B cell (primary cell): Measurements from ENCODE around the gene PELI1. TPM values are rescaled to one million over a fixed set of nuclear protein-coding genes. Genes with fewer than 3 reads are reported as not detected.

Experiments used
- ATAC-seq: fragments of 200-7000 bp; cut with Tn5 transposase; one replicate; pipeline ENCODE4 v1.10.0; 2021; ENCODE audit warnings: low read depth, mild to moderate bottlenecking, moderate number of reproducible peaks, moderate library complexity
- CTCF ChIA-PET: fragments of 350-600 bp; sonication (Branson Sonifier 250); formaldehyde crosslinking; loops from one replicate; lab custom pipeline; 2021; ENCODE audit warnings: antibody characterized with exemption, inconsistent platforms; lab: Charles Lee
- POLR2A ChIA-PET: fragments of 350-600 bp; sonication (Branson Sonifier 250); formaldehyde crosslinking; loops from one replicate; lab custom pipeline; 2021; ENCODE audit warnings: antibody characterized with exemption; lab: Charles Lee
- DNase-seq: peaks from one replicate; pipeline ENCODE4 v3.0.0; 2013
- H2AFZ ChIP-seq: 2 replicates; pipeline ENCODE4 v1.6.1; 2012; ENCODE audit warnings: mild to moderate bottlenecking, low read depth, low read length; ENCODE audit not compliant: insufficient read depth, poor library complexity, severe bottlenecking
- H3K27ac ChIP-seq, 2 donors: 1 replicate in 1 of 2; 2 replicates in 1 of 2; pipeline ENCODE4 v1.5.1; 2012 to 2013; ENCODE audit warnings: low read length in 2 of 2, mild to moderate bottlenecking in 2 of 2, moderate library complexity in 1 of 2
- H3K27me3 ChIP-seq, 4 experiments: fragments of 200-600 bp in 1 of 4; sonication (generic) in 1 of 4; replicated peaks in 1 of 4; 1 replicate in 2 of 4; 2 replicates in 2 of 4; pipeline versions ENCODE4 v1.6.1 to v1.7.0; 2013 to 2016; ENCODE audit warnings: low read length in 3 of 4, mild to moderate bottlenecking in 2 of 4, mixed read lengths in 1 of 4, moderate library complexity in 1 of 4; ENCODE audit not compliant: insufficient read depth in 4 of 4, control insufficient read depth in 3 of 4; ENCODE audit errors: control extremely low read depth in 1 of 4
- H3K36me3 ChIP-seq, 2 experiments: replicated peaks in 1 of 2; 1 replicate in 1 of 2; 2 replicates in 1 of 2; pipeline versions ENCODE4 v1.6.1 to v1.7.1; 2013; ENCODE audit warnings: low read length in 1 of 2; ENCODE audit not compliant: insufficient read depth in 2 of 2, control insufficient read depth in 1 of 2; ENCODE audit errors: control extremely low read depth in 1 of 2, extremely low read depth in 1 of 2
- H3K4me1 ChIP-seq, 2 donors: fragments of 200-600 bp in 1 of 2; sonication (generic) in 1 of 2; 1 replicate in 1 of 2; 2 replicates in 1 of 2; pipeline versions ENCODE4 v1.5.1 to v1.6.1; 2013 to 2017; ENCODE audit warnings: low read length in 2 of 2; ENCODE audit not compliant: control insufficient read depth in 2 of 2, insufficient read depth in 2 of 2
- H3K4me2 ChIP-seq: replicated peaks from 2 replicates; pipeline ENCODE3; 2012; ENCODE audit warnings: mild to moderate bottlenecking, low read depth, low read length; ENCODE audit not compliant: poor library complexity, severe bottlenecking
- H3K4me3 ChIP-seq, 5 experiments: fragments of 200-600 bp in 1 of 5; sonication (generic) in 1 of 5; 1 replicate in 3 of 5; 2 replicates in 2 of 5; pipeline versions ENCODE4 v1.5.1 to v1.7.0; 2011 to 2016; ENCODE audit warnings: low read length in 4 of 5, mild to moderate bottlenecking in 4 of 5, low read depth in 2 of 5, control low read depth in 1 of 5, moderate library complexity in 1 of 5; ENCODE audit not compliant: insufficient read depth in 1 of 5; ENCODE audit errors: control extremely low read depth in 1 of 5, extremely low read depth in 1 of 5
- H3K79me2 ChIP-seq: fragments of 200-600 bp; sonication (generic); one replicate; pipeline ENCODE4 v1.6.0; 2016; ENCODE audit warnings: low read length; ENCODE audit not compliant: control insufficient read depth, insufficient read depth
- H3K9ac ChIP-seq: fragments of 200-600 bp; sonication (generic); 2 replicates; pipeline ENCODE4 v1.6.1; 2017; ENCODE audit warnings: mild to moderate bottlenecking, low read length, moderate library complexity
- H3K9me3 ChIP-seq, 3 donors: one replicate each; pipeline versions ENCODE4 v1.6.1 to v1.7.1; 2013; ENCODE audit warnings: low read length in 2 of 3; ENCODE audit not compliant: control insufficient read depth in 2 of 3, insufficient read depth in 1 of 3; ENCODE audit errors: control extremely low read depth in 1 of 3
- H4K20me1 ChIP-seq: 2 replicates; pipeline ENCODE4 v1.6.0; 2012; ENCODE audit warnings: mild to moderate bottlenecking, low read length; ENCODE audit not compliant: insufficient read depth, control insufficient read depth, poor library complexity, severe bottlenecking
- H3K27ac Mint-ChIP-seq: one replicate; pipeline ENCODE4 v1.8.0; 2021; ENCODE audit warnings: mixed read lengths
- H3K27me3 Mint-ChIP-seq: one replicate; pipeline ENCODE4 v1.8.0; 2021; ENCODE audit warnings: mixed read lengths
- H3K4me1 Mint-ChIP-seq: one replicate; pipeline ENCODE4 v1.8.0; 2021; ENCODE audit warnings: mixed read lengths
- H3K4me3 Mint-ChIP-seq: one replicate; pipeline ENCODE4 v1.8.0; 2021; ENCODE audit warnings: mixed read lengths
- H3K9me3 Mint-ChIP-seq: one replicate; pipeline ENCODE4 v1.8.0; 2022; ENCODE audit warnings: mixed read lengths; ENCODE audit not compliant: insufficient read depth
- EZH2 ChIP-seq: IDR thresholded peaks from 2 replicates; pipeline ENCODE4 v1.6.1; 2012; ENCODE audit warnings: borderline replicate concordance, low read depth, mild to moderate bottlenecking, moderate library complexity, low read length; ENCODE audit not compliant: insufficient read depth, poor library complexity, severe bottlenecking
- intact Hi-C: fragments of 100-400 bp; cut with micrococcal nuclease; formaldehyde crosslinking; loops from one replicate; pipeline ENCODE4 v1.10.0; 2022
- polyA plus RNA-seq: library from polyadenylated mRNA; depleted of rRNA; stranded (reverse); fragments of >200 nt; gene quantifications from 2 replicates; pipeline ENCODE4 v1.2.3, GENCODE V29; 2012
- total RNA-seq, 2 donors: library from RNA; stranded (reverse); fragments of 120-200 nt in 1 of 2; gene quantifications; 1 replicate in 1 of 2; 2 replicates in 1 of 2; pipeline versions ENCODE4 v1.2.3 to v1.2.4, GENCODE V29; 2013 to 2022
- TF ChIP-seq, protein P1 (sequence below): fragments of 200-600 bp; IDR thresholded peaks from one replicate; pipeline ENCODE4 v1.8.0; 2022; ENCODE audit warnings: antibody characterized with exemption, mild to moderate bottlenecking

Gene PELI1
- total and polyA plus RNA-seq, 2 donors (not counting 1 experiment from before 2014, with no cell fraction given) = 45.3 to 115 TPM

DNA sequence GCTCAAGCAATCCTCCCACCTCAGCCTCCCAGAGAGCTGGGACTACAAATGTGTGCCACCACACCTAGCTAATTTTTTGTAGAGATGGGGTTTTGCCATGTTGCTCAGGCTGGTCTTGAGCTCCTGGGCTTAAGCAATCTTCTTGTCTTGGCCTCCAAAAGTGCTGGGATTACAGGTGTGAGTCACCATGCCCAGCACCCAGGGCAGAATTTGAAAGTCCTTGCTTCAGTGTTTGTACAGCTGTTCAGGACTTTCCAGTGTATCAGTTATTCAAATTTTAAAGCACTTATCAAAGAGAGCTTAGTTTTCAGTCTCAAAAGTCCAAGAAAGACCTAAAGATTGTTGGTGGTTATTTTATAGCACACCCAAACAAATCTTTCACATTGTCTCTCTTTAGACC, 81.4 kb downstream of the PELI1 start:
- no peaks in the 10 kb centered on the region for H3K36me3 ChIP-seq
- no peak overlapping the region for H3K27ac ChIP-seq
- no peaks in the 10 kb centered on the region for H3K9me3 ChIP-seq
- no peaks in the 10 kb centered on the region for H3K27me3 Mint-ChIP-seq
- DNase-seq (no peak), ATAC-seq (no peak)
- no peaks in the 10 kb centered on the region for H3K4me1 ChIP-seq
- H2AFZ ChIP-seq = no peak overlapping the region
- no peak for TF ChIP-seq EZH2
- TF ChIP-seq, protein P1, sequence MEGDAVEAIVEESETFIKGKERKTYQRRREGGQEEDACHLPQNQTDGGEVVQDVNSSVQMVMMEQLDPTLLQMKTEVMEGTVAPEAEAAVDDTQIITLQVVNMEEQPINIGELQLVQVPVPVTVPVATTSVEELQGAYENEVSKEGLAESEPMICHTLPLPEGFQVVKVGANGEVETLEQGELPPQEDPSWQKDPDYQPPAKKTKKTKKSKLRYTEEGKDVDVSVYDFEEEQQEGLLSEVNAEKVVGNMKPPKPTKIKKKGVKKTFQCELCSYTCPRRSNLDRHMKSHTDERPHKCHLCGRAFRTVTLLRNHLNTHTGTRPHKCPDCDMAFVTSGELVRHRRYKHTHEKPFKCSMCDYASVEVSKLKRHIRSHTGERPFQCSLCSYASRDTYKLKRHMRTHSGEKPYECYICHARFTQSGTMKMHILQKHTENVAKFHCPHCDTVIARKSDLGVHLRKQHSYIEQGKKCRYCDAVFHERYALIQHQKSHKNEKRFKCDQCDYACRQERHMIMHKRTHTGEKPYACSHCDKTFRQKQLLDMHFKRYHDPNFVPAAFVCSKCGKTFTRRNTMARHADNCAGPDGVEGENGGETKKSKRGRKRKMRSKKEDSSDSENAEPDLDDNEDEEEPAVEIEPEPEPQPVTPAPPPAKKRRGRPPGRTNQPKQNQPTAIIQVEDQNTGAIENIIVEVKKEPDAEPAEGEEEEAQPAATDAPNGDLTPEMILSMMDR = no peak
- POLR2A ChIA-PET = no interaction called here
- CTCF ChIA-PET = interaction anchor here (0.7 to 1.6 kb wide), 3 partner anchors 13 to 268 kb away, joined by 3 to 5 read pairs (median 3); no protein-coding TSS in a partner anchor
- no peak overlapping the region for H3K9ac ChIP-seq
- H3K4me1 Mint-ChIP-seq = peaks cover 16% of the 10 kb centered on the region
- intact Hi-C loops = no loop called here
- H3K27me3 ChIP-seq = no peaks in the 10 kb centered on the region
- H3K79me2 ChIP-seq = no peaks in the 10 kb centered on the region
- H3K4me2 ChIP-seq = no peak overlapping the region
- H4K20me1 ChIP-seq = no peaks in the 10 kb centered on the region
- H3K4me3 Mint-ChIP-seq = no peak overlapping the region
- H3K4me3 ChIP-seq = no peak overlapping the region
- H3K27ac Mint-ChIP-seq = no peak overlapping the region
- H3K9me3 Mint-ChIP-seq = no peaks in the 10 kb centered on the region

DNA sequence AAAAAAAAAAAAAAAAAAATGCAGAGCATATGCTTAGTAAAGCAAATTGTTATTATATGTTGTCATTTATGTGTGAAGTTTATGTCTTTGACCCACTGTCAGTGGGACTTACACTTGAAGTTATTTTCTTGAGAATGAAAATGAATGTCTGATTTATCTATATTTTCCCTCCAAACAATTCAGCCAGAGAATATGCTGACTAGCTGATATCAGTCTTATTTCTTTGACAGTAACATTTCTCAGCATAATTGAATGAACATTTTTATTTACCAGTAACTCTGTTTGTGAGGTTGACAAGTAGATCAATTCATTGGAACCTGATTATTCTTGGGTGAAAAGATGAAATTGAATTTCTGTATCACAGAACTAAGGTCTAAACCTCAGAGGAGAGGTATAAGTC, 85.0 kb downstream of the PELI1 start:
- no peaks in the 10 kb centered on the region for H3K4me1 ChIP-seq

More for the DNA sequence above, 85.0 kb downstream of the PELI1 start:
- Histone ChIP-seq H3K36me3 (no peaks in the 10 kb centered on the region), H3K27me3 (no peaks in the 10 kb centered on the region), H3K9ac (no peak overlapping the region), H2AFZ (no peak overlapping the region), H3K4me2 (no peak overlapping the region), H3K4me3 (no peak overlapping the region), H3K27ac (no peak overlapping the region), H3K9me3 (no peaks in the 10 kb centered on the region), H3K79me2 (no peaks in the 10 kb centered on the region), H4K20me1 (no peaks in the 10 kb centered on the region)
- Mint-ChIP-seq H3K4me3 (no peak overlapping the region), H3K4me1 (peaks cover 18% of the 10 kb centered on the region), H3K27ac (no peak overlapping the region), H3K27me3 (no peaks in the 10 kb centered on the region), H3K9me3 (no peaks in the 10 kb centered on the region)
- DNase-seq (no peak), ATAC-seq (no peak)
- ChIA-PET POLR2A (no interaction called here), CTCF (interaction anchor here (1.1 to 1.5 kb wide), 2 partner anchors 267 to 269 kb away, joined by 3 to 7 read pairs; no protein-coding TSS in a partner anchor)
- TF ChIP-seq EZH2 = no peak
- TF ChIP-seq, protein P1 = no peak
- intact Hi-C loops = no loop called here
